Measurements from ENCODE around the gene PHACTR1.

DNA sequence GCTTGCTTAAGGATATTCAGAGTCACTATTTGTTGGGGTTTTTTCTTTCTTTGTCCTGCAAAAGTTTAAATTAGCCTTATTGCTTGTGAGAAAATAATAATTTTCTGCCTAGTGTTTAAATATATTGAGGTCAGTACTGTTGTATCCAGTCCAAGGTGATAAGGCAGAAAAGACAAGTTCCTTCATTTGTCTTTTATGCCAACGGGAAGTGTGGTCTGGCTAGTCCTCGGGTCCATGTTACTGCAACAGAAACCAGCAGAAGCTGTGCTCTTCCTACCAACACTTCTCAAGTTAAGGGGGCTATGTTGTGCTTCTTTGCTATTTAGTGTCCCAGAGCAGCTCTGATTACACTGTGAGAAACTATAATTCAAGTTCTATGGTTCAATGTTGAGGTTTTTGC is 310.6 kb downstream of the PHACTR1 start:
- no peak for TF ChIP-seq POLR2A (IDR thresholded peaks at IDR 0.05; ENCODE audit: low read length)
- no peak for TF ChIP-seq GATA1 (IDR thresholded peaks at IDR 0.05; ENCODE audit: low read depth, low read length)
